NCI-H460 (cell line): ENCODE results near the gene NPEPL1. TPM values are rescaled to one million over a fixed set of nuclear protein-coding genes. Genes with fewer than 3 reads are reported as not detected.

Source experiments
- DNase-seq: peaks from one replicate; pipeline ENCODE4 v3.0.0-alpha.2; 2016; ENCODE audit warnings: low read depth; ENCODE audit errors: extremely low read depth
- total RNA-seq: library from RNA; depleted of rRNA; stranded (reverse); fragments of >200 nt; shearing (Covaris generic); gene quantifications from 2 replicates; pipeline ENCODE4 v1.2.3, GENCODE V29; 2014

NPEPL1 gene
- total RNA-seq, 1 experiment from 2014 or later = 20.9 TPM

- no peak for DNase-seq
Measured at GRCh38 chr20:58712151-58712791, 19.7 kb downstream of the NPEPL1 start.

DNA sequence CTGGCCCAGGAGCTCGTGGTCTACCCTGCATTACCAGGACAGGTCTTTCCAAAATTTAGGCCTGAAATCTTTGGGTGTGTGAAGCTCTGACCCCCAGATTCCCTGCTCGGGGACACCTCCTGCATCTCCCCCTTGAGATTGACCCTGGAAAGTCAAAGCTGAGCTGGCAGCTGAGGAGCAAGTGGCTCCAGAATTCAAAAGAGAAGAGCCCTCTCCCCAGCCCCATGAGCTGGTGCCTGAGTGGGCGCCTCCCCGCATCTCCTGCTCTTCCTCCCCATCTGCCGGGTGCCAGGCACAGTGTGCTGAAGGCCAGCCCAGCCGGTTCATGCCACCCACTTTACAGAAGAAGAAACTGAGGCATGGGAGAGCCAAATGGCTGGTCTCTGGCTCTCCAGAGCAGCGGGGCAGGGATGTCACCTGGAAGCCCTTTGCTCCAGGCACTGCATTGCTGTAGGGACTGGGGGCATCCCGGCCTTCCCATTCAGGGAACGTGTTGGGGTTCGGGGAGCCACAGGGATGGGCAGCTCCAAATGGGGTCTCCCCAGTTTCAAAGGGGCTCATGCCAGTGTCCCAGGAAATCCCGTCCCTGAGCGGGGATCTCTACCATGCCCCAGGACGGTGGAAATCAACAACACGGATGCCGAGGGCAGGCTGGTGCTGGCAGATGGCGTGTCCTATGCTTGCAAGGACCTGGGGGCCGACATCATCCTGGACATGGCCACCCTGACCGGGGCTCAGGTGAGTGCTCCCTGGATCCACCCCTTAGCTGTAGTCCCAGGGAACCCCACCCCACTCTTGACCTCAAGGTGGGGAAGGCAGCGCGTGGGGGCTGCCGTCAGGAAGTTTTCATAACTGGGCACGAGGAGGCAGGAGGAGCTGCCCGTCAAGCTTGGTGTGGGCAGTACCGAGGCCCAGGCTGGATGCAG lies 20.5 kb downstream of the NPEPL1 start:
- no peak for DNase-seq

DNA sequence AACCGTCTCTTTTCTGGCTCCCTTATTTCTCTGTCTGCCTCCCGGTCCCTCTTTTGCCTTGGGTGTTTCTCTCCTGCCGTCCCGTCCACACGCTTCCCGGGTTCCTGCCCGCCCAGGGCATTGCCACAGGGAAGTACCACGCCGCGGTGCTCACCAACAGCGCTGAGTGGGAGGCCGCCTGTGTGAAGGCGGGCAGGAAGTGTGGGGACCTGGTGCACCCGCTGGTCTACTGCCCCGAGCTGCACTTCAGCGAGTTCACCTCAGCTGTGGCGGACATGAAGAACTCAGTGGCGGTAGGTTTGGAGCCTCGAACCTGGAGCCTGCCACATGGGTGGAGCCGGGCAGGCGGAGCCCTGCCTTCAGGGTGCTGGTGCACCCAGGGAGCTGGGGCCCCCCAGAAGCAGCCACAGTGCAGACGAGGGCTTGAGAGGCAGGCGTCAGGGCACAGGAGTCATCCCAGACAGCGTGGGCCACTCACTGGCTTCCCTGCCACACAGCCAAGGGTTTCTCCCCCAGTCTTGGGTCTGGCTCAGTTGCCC lies 21.3 kb downstream of the NPEPL1 start:
- no peak for DNase-seq

GRCh38 chr20:58714340-58714922 lies 21.8 kb downstream of the NPEPL1 start:
- no peak for DNase-seq

GRCh38 chr20:58714923-58715351 lies 22.3 kb downstream of the NPEPL1 start:
- no peak for DNase-seq

DNA sequence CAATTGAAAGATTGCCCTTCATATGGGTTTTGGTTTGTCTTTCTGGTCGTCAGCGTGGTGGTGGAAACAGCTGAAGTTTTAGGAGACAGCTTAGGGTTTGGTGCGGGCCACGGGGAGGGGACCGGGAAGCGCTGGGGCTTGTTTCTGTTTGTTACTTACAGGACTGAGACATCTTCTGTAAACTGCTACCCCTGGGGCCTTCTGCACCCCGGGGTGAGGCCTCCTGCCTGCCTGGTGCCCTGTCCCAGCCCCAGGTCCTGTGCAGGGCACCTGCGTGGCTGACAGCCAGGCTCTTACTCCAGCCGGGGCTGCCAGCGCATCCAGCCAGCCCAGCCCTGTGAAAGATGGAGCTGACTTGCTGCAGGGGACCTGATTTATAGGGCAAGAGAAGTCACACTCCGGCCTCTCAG lies 22.8 kb downstream of the NPEPL1 start:
- no peak for DNase-seq

DNA sequence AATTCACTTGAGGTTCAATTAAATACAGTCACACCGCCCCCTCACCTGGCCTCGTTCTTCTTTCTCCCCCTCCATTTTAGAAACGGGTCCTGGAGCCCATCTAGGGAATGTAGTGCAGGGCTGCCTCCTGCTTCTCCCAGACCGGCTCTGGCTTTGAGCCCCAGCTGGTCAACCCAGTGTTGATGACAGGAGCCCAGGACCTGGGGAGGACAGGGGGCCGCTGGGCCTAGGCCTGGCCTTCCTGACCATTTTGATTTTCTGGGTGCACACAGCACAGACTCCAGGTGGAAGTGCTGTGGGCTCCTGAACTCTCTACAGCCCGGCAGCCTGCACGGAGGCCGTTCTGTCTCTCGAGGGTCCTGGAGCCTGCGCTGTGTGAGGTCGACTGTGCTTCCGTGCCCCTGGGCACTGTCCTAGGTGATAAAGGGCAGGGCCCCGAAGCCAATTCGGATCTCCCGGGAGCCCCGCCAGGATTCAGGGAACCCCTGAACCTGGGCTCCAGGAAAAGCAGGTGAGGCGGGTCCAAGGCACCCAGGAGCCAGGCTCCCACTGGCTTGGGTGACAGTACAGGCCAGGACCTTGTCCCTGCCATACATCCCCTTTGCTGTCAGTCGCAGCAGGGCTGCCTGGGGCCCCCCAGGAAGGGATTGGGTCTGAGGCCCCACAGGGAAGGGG lies 23.3 kb downstream of the NPEPL1 start:
- DNase-seq = no peak

- no peak for DNase-seq
Measured at GRCh38 chr20:58716476-58717277, 24.1 kb downstream of the NPEPL1 start.

- DNase-seq = no peak
Measured at GRCh38 chr20:58717278-58718091, 24.9 kb downstream of the NPEPL1 start.

DNA sequence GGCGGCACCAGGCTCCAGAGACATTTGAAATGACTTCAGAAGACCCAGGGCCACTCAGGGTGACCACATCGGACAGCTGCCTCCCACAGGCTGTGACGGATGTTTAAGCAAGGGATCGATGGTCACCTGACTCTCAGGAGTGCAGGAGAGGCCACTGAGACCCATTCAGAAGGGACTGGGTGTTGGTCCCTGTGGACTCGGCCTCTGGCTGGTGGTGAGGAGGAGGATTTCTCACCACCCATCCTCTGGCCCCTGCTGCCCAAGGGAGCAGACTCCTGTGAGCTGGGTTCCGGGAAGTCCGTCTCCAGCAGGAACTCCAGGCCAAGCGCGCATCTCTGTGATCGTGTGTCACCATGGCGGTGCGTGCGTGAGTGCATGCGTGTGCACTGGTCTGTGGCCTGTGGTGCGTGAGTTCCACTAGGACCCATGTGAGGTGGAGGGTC lies 25.5 kb downstream of the NPEPL1 start:
- no peak for DNase-seq

GRCh38 chr20:58718729-58719128 lies 26.1 kb downstream of the NPEPL1 start:
- no peak for DNase-seq

DNA sequence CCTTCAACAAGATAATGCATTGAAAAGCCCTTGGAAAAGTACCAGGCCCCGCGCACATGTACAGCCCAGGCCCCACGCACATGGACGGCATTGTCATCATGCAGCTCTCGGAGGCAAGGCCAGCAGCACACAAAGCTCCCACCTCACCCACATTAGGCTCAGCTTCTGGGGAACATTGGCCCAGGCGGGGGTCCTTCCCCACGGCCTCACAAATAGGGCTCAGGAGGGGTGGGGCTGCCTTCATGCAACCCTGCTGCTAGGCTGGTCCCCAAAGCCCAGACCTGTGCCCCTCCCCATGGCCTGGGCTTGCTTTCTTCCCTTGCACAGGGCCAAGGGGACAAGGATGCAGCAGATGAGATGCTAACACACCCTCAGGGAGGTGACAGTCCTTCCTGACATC lies 26.7 kb downstream of the NPEPL1 start:
- no peak for DNase-seq

GRCh38 chr20:58719971-58720371 lies 27.4 kb downstream of the NPEPL1 start:
- no peak for DNase-seq

- DNase-seq = no peak
Measured at GRCh38 chr20:58720890-58721289, 28.3 kb downstream of the NPEPL1 start.

- DNase-seq = no peak
Measured at GRCh38 chr20:58721951-58722778, 29.6 kb downstream of the NPEPL1 start.

- no peak for DNase-seq
Measured at GRCh38 chr20:58722877-58723627, 30.5 kb downstream of the NPEPL1 start.

GRCh38 chr20:58723628-58723984 lies 31.0 kb downstream of the NPEPL1 start:
- DNase-seq = no peak
